MM.1S (cell line): ENCODE measurements around the gene KIAA1328.

Experiments
- EZH2 ChIP-seq: fragments of 300-600 bp; sonication (generic); optimal IDR thresholded peaks from 2 replicates; pipeline ENCODE3; 2017; ENCODE audit warnings: low read depth, mild to moderate bottlenecking, antibody characterized with exemption, low read length, mixed read lengths
- EZH2phosphoT487 ChIP-seq: fragments of 300-600 bp; sonication (generic); IDR thresholded peaks from 2 replicates; pipeline ENCODE4 v1.6.1; 2018; ENCODE audit warnings: antibody characterized with exemption, low read length
- TF ChIP-seq, protein P1 (sequence below): fragments of 300-600 bp; sonication (generic); IDR thresholded peaks from 2 replicates; pipeline ENCODE4 v1.5.1; 2016; ENCODE audit warnings: antibody characterized with exemption, low read length, mixed read lengths

DNA sequence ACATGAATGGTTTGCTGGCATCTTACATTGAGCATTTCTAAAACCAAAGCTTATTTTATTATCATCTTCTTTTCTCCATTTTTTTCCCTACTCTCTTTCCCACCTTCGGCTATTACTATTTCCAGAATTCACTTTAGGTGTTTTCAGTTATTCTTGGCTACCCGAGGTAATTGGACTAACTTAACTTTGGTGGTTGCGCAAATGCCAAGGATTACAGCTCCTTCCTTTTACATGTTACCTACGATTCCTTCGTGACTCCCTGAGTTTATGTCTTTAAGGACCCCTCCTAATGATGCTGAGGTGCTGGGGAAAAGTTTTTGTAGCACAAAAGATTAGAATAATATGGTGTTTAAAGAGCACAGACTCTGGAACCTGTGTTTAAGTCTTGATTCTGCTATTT, 14.3 kb downstream of the KIAA1328 start:
- TF ChIP-seq, protein P1, sequence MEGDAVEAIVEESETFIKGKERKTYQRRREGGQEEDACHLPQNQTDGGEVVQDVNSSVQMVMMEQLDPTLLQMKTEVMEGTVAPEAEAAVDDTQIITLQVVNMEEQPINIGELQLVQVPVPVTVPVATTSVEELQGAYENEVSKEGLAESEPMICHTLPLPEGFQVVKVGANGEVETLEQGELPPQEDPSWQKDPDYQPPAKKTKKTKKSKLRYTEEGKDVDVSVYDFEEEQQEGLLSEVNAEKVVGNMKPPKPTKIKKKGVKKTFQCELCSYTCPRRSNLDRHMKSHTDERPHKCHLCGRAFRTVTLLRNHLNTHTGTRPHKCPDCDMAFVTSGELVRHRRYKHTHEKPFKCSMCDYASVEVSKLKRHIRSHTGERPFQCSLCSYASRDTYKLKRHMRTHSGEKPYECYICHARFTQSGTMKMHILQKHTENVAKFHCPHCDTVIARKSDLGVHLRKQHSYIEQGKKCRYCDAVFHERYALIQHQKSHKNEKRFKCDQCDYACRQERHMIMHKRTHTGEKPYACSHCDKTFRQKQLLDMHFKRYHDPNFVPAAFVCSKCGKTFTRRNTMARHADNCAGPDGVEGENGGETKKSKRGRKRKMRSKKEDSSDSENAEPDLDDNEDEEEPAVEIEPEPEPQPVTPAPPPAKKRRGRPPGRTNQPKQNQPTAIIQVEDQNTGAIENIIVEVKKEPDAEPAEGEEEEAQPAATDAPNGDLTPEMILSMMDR = no peak
- TF ChIP-seq EZH2 (no peak), EZH2phosphoT487 (no peak)
